NCI-H748 (cell line): Measurements from ENCODE around the gene MED12.

Experiments
- DNase-seq: peaks from one replicate; lab custom pipeline; 2025; ENCODE audit not compliant: unreplicated experiment; lab: John Stamatoyannopoulos, UW

MED12 gene

DNA sequence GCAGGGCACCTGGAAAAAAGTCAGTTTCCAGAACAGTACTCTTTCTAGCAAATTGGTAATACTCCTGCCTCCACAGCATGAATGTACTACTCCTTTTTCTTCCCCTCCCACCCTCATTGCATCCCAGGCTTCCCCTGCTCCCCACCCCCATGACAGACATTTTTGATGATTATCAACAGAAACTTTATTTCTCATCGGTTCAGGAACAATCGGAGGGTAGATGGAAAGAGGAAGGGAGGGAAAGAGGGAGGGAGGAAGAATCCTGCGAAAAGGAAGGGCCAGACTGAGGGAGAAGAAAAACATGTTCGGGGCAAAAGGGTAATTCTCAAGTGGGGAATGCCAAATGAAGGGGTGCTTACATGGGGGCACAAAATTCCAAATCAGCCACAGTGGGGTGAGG, 11.2 kb upstream of the MED12 start:
- no peak for DNase-seq

DNA sequence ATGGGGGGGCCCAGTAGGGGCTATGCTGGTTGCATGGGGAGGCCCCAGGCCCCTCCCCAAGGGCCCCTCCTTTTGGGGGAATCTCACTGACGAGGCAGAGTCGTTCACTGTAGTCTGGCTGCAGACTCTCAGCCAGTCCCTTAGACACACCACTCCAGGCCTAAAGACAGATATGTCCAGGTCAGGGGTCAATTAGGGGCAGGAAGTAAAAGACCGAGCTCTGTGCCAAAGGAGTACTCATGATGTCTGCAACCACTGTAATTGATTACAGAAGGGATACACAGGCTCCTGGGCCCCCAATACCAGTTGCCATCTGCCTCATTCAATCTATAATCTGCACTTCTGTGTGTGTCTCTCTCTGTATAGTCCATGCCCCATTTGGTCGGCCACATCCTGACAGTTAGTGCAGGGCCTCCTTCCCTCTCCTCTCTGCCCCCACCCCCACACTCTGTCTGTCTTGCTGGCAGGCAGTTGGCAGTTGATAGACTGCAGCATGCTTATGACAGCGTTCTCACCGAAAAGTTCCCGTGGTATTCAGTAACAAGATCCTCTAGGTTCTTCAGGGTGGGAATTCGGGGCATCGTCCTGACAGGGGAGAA, 10.5 kb upstream of the MED12 start:
- no peak for DNase-seq

DNA sequence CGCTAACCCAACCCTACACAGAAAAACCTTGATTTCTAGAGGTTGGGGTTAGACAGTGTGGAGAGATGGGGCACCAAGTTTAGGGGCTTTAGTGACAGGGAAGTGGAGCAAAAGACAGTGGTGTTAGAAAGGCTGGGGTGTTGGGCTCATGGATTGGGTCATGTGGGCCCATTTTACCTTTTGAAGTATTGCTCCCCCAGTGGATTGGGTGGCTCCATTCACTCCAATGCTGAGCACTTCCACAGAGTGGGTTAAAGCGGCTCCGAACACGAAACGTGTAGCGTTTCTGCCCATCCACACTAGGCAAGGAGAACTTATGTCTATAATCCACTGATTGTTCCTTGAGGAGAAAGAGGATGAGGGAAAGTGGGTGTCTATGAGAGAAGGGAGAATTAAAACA, 9.3 kb upstream of the MED12 start:
- no peak for DNase-seq

DNA sequence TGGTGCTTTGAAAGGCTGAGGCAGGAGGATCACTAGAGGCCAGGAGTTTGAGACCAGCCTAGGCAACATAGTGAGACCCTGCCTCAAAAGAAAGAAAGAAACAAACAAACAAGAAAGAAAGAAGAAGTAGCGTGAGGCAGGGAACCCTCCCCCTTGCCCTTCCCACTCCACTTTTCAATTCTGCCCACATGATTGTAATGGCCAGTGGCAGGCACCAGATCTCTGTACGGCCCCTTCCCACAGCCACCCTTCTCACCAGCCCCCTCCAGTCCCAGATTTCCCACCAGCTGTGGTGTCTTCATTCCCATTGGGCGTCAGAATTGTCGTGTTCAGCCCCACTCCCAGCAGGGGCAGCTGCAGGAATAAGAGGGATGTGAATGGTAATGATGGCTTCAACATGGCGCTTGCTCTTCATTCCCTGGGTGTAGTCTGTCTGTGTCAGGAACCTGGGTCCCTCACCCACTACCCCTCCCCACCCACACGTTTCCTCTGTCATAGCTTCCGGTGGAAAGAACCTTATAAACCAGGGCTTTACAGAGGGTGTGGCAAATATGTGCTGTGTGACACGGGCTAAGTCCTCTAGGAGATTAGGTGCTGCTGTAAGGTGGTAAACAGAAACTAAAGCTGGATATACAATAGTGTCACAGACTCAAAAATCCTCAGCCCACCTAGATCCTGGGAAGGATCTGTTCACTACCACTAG, 7.1 kb upstream of the MED12 start, which contains the start of gene IL2RG:
Gene IL2RG, minus strand, starts transcription at position 437 of the 703 bp plus-strand sequence. Its CDS starts 38 bp downstream, at position 399.
- peak; percentile 7 for DNase-seq

DNA sequence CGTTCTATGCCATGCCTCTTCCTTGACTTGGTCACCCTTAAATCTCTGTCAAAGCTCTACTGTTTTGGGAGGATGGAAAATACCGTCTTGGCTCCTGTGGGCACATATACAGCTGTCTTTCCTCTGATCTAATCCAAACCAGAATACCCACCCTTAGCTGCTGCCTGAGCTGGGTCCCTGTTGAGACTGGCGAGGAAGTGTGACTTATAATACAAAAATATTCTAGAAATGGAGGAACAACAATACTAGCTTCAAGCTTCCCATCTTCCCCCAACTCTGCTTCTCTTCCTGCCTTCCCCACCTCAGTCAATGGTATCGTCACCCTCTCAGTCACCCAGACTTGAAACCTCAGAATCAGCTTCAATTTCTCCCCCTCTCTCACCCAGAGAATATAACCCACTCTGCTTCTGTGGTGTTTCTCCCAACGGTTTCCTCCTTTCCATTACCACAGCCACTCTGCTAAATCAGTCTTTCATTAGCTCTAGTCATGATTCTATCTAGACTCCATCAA, 6.4 kb upstream of the MED12 start:
- DNase-seq: no peak

DNA sequence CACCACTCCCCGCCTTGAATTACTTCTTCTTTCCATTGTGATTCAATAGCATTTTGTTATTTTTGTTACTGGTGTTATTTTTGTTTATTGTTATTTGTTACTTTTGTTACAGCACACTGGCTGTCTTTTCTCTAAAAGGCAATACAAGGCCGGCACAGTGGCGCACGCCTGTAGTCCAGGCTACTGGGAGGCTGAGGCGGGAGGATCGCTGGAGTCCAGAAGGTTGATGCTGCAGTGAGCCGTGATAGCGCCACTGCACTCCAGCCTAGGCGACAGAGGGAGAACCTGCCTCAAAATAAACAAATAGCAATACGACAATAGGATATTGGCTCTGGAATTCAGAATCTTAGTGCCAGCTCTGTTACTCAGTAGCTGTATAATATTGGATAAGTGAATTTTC, 1.0 kb upstream of the MED12 start:
- DNase-seq: peak; percentile 4

DNA sequence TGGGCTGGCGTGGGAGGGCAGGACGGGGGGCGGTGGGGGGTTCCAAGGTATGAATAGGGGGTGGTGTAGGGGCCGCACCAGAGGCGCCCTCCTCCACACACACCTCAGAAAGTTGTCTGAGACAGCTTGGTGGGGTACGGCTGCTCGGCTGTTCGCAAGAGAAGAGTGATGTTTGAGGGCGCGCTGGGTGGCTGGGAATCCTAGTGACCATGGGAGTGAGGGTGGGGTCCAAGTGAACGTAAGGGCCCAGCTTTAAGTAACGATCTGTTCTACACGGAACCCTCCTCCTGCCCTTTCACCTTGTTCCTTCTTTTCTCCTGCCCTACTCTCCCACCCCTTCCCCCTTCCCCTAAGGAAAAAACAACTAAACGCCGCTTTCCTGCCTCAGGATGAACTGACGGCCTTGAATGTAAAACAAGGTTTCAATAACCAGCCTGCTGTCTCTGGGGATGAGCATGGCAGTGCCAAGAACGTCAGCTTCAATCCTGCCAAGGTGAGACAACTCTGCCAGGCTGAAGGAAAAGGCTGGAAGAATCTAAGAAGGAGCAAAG, 664 bp downstream of the MED12 start:
- peak; percentile 4 for DNase-seq

DNA sequence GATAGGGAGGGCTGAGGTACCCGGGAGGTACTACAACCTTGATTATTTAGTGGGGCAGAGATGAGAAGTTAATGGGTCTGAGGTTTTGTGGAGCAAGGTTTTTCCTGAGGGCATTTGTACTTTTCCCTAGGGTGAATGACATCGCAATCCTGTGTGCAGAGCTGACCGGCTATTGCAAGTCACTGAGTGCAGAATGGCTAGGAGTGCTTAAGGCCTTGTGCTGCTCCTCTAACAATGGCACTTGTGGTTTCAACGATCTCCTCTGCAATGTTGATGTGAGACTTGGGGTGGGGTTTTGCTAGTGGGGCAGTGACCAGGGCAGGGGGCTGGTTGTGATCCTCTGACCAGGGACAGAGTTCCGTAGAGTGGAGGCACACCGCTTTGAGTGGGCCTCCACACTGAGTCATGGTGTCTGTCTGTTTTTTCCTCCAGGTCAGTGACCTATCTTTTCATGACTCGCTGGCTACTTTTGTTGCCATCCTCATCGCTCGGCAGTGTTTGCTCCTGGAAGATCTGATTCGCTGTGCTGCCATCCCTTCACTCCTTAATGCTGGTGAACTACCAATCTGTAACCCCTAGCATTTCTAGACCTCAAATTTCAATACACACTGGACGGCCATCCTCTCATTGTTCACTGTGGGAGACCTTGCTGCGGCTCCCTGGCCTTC, 9.9 kb downstream of the MED12 start:
- no peak for DNase-seq

DNA sequence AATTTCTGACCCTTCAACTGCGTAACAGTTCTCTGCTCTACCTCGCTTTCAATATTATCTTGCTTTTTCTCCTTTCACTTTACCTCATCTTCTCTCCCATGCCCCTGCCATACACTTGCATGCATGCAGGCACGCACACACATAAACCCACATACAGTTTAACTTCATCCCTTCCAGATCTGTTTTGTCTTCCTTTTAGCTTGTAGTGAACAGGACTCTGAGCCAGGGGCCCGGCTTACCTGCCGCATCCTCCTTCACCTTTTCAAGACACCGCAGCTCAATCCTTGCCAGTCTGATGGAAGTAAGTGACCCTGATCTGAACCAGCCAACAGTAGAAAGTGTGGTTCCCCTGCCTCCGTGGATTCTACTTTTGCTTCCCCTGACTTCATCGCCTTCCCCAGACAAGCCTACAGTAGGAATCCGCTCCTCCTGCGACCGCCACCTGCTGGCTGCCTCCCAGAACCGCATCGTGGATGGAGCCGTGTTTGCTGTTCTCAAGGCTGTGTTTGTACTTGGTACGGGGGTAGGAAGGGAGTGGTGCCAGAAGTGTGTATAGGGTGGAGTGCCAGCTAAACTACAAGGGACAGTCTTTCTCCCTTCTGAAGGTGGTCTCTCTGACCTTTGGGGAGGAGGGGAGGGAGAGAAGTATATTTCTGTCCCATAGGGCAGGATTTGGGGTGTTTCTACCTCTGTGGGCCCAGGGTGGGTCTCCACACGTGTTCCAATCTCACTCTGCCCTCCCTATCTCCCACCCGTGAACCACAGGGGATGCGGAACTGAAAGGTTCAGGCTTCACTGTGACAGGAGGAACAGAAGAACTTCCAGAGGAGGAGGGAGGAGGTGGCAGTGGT, 10.7 kb downstream of the MED12 start:
- peak; percentile 39 for DNase-seq

DNA sequence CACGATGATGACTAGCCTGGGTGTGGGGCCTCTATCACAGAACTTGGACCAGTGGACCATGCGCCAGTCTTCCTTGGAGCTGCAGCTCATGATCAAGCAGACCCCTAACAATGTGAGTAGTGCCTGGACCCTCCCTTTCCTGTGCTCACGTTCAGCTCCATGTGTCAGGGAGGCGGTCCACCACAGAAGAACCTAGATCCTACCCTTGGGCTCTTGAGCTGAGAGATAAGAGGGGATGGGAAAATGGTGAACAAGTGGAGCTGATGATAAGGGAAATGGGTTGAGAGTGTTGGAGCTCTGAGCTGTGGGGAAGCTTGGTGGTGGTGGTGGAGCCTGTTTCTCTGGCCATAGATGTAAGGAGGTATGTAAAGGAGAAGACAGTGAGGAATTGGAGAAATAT, 13.1 kb downstream of the MED12 start:
- no peak for DNase-seq

DNA sequence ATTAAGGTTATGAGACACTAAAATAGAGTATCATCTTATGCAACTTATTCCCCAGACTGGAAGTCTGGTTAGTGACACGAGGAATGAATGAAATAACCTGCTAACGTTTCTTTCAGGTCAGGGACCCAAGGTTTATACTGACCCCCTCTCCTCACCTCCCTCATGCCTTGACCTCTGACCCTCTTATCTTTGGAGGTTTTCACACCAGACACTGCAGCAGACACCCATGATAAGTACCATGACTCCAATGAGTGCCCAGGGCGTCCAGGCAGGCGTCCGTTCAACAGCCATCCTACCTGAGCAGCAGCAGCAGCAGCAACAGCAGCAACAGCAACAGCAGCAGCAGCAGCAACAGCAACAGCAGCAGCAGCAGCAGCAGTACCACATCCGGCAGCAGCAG, 22.0 kb downstream of the MED12 start:
- no peak for DNase-seq

DNA sequence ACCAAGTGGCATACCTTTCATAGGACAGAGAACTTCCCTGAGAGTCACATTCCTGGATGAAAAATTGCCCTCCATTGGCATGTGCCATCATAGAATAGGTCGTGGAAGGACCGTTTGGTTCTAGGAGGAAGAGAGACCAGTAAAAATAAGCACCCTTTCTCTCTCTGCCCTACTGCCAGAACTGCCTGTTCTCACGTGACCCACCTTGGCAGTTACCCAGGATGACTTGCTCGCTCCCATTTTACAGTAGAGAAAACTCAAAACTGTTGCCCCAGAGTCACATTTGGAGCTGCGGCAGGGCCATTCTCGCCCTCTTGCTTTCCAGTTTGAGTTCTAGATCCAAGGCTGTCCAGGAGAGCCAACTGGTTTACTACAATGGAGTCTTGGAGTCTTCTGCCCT, 25.1 kb downstream of the MED12 start:
- DNase-seq: no peak

DNA sequence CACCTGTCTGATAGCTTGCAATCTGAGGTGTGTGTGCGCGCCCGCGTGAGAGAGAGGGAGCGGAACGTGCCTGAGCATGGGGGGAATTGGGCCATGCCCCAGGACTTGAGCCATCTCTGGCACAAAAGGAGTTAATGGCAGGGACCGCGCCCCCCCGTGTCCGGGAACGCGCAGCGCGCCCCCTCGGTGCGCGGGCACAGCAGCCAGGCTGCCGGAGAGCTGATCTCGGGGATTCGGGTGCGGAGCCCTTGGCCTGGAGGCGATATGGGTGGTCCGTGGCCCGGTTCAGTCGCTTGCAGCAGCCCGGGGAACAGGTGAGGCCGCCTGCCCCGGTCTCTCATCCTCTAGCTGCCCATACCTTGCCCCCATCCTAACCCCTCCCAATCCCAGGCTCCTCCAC, 26.3 kb downstream of the MED12 start, which contains the start of gene NLGN3:
Gene NLGN3, plus strand, starts transcription at position 191 of the 400 bp plus-strand sequence. CDS start 2,909 bp downstream, outside the sequence.
- peak; percentile 25 for DNase-seq

DNA sequence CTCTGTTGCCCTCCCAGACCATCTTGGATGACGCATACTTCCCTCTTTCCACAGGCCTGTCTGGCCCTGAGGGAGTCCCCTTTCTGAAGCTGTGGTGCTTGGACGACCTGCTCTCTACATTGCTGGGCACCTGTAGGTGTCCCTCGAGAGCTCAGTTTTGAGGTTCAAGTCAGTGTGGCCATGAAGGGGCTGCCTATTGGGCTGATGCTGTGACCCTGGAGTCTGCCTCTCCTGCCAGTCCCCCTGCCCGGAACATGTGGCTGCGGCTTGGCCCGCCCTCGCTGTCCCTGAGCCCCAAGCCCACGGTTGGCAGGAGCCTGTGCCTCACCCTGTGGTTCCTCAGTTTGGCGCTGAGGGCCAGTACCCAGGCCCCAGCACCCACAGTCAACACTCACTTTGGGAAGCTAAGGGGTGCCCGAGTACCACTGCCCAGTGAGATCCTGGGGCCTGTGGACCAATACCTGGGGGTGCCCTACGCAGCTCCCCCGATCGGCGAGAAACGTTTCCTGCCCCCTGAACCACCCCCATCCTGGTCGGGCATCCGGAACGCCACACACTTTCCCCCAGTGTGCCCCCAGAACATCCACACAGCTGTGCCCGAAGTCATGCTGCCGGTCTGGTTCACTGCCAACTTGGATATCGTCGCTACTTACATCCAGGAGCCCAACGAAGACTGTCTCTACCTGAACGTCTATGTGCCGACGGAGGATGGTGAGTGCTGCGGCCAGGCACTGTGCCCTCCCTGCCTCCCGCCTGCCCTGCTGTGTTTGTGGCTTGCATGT, 29.3 kb downstream of the MED12 start:
- no peak for DNase-seq

DNA sequence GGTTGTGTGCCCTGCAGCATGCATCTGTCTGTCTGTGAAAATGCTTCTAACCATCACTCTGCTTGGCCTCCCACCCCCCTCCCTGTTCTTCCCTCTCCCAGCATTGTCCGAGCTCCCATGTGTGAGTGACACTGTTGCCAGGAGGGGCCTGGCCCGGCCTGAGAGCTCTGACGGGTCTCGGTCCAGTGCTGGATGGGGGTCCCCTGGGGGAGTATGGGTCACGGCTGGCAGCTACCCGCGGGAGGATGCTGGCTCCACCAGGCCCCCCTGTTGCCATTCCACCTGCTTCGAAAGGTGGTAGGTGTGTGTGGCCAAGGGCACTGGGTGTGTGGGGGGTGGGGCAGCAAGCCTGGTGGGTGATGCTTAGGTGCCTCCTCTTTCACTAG, 29.9 kb downstream of the MED12 start:
- DNase-seq: no peak

DNA sequence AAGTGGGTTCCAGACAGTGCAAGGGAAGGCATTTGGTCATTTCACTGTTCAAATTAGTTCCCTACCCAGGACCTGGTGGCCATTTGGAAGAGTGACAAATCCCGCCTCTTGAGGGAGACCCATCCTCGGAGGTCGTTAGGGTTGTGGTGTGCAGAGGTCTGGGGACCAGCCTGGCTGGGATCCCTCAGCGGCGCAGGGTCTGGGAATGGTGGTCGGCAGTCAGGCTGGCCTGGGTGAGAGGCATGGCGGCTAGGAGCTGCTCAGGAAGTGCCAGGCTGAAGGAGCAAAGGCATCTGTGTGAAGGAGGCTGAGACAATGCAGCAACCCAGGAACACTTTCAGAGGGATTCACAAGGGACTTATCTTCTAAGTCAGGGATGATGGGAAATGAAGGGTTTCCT, 33.0 kb downstream of the MED12 start:
- no peak for DNase-seq

DNA sequence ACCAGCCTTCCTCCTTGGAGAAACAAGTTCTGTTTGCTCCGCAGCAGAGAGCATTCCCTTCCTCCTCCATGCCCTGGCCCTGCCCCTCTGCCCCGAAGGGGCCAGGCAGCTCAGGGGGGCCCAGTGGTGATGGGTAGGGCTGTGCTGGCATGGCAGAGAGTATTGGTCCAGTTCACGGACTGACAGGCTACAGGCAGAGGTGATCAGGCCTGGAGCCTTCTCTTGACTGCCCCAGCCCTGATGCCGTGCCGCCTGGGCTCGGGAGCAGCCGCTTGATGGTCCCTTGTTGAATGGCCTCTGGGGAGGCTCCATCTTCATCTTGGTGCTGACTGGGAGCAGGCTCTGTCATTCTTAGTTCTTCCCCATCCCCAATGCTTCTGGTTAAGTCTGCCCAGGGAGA, 35.8 kb downstream of the MED12 start:
- DNase-seq: no peak

DNA sequence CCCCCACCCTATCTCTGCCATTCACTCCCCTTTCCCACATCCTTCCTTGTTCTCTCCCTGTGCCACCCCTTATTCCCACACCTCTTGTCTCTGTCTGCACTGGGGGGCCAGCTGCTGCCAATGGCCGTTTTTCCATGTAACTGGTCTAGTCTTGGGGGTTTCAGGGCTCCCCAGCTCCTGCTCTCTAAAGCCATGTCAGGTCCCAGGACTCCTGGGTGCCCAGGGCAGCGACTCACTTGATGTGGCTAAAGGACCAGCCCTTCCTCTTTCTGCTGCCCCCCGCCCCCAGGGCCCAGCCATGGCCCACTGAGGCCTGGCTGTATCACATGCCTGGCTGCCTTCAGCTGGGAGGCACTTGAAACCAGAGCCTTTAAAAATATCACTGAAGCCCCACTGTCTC, 36.2 kb downstream of the MED12 start:
- DNase-seq: no peak

DNA sequence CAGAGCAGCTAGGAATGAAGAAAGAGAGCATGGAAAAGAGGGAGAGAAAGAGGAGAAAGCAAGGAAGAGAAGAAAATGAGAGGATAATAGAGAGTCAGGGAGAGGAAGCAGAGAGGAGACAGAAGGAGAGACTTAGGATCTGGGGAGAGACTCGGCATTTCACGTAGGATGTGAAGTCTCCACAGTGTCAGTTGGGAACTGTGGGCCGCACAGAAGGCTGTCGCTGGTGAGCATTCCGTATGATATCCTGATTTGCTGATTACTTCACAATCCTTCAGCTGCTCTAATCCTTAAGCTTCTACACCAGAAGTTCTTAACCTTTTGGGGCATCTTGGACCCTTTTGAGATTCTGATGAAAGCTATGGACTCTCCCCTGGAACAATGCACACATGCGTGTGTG, 40.2 kb downstream of the MED12 start:
- no peak for DNase-seq

DNA sequence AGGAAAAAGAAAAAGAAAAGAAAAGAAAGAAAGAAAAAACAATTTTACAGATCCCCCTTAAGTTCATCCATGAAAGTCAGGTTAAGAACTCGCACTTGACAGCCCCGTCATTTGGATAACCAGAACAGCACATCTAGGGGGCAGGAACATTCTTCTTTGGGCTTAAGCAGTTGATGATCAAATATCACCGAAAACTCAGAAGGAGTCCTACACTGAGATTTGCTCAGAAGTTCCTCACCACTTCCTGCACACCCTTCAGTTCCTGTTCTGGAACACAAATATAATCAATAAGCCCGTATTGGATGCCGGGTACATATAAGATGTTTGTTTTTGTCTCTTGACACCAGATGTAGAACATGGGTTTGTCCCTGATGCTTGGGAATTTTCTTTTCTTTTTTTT, 40.9 kb downstream of the MED12 start:
- no peak for DNase-seq
